MM.1S (cell line): Measurements from ENCODE around the gene MAPK9.

Experiments
- DNase-seq: peaks from one replicate; pipeline ENCODE4 v3.0.0-alpha.2; 2015
- H2AFZ ChIP-seq: fragments of 300-600 bp; sonication (generic); 2 replicates; pipeline ENCODE4 v1.6.0; 2016; ENCODE audit warnings: antibody characterized with exemption, low read length
- H3F3A ChIP-seq: fragments of 300-600 bp; sonication (generic); 2 replicates; pipeline ENCODE4 v1.6.1; 2016; ENCODE audit warnings: mild to moderate bottlenecking, antibody characterized with exemption, low read length, moderate library complexity, mixed read lengths; ENCODE audit not compliant: insufficient read depth
- H3K27ac ChIP-seq: fragments of 300-600 bp; sonication (generic); 2 replicates; pipeline ENCODE4 v1.5.1; 2016; ENCODE audit warnings: mild to moderate bottlenecking, low read length
- H3K27me3 ChIP-seq: fragments of 300-600 bp; sonication (generic); replicated peaks from 2 replicates; pipeline ENCODE4 v1.6.0; 2016; ENCODE audit warnings: low read length; ENCODE audit not compliant: insufficient read depth
- H3K36me3 ChIP-seq: fragments of 300-600 bp; sonication (generic); replicated peaks from 2 replicates; pipeline ENCODE4 v1.6.1; 2016; ENCODE audit warnings: mild to moderate bottlenecking, low read length, mixed read lengths; ENCODE audit not compliant: insufficient read depth
- H3K4me1 ChIP-seq: fragments of 300-600 bp; sonication (generic); 2 replicates; pipeline ENCODE4 v1.6.1; 2016; ENCODE audit warnings: low read length, mixed read lengths
- H3K4me2 ChIP-seq: fragments of 300-600 bp; sonication (generic); 2 replicates; pipeline ENCODE4 v1.6.0; 2016; ENCODE audit warnings: low read depth, low read length
- H3K4me3 ChIP-seq: fragments of 300-600 bp; sonication (generic); 2 replicates; pipeline ENCODE4 v1.5.1; 2016; ENCODE audit warnings: low read length, mixed read lengths
- H3K79me2 ChIP-seq: fragments of 300-600 bp; sonication (generic); 2 replicates; pipeline ENCODE4 v1.6.1; 2016; ENCODE audit warnings: mixed run types, low read length, mixed read lengths
- H3K9ac ChIP-seq: fragments of 300-600 bp; sonication (generic); 2 replicates; pipeline ENCODE4 v1.6.1; 2016; ENCODE audit warnings: low read length, mixed read lengths
- H3K9me2 ChIP-seq: fragments of 300-600 bp; sonication (generic); replicated peaks from 2 replicates; pipeline ENCODE4 v1.6.1; 2016; ENCODE audit warnings: mild to moderate bottlenecking, low read length, mixed read lengths; ENCODE audit not compliant: insufficient read depth
- H3K9me3 ChIP-seq: fragments of 300-600 bp; sonication (generic); replicated peaks from 2 replicates; pipeline ENCODE4 v1.6.1; 2016; ENCODE audit warnings: mild to moderate bottlenecking, low read length, mixed read lengths; ENCODE audit not compliant: insufficient read depth
- H4K20me1 ChIP-seq: fragments of 300-600 bp; sonication (generic); 2 replicates; pipeline ENCODE4 v1.6.1; 2016; ENCODE audit warnings: mild to moderate bottlenecking, low read length, moderate library complexity, mixed read lengths; ENCODE audit not compliant: insufficient read depth
- CTCF ChIP-seq: fragments of 300-600 bp; sonication (generic); IDR thresholded peaks from 2 replicates; pipeline ENCODE4 v1.5.1; 2016; ENCODE audit warnings: antibody characterized with exemption, low read length, mixed read lengths
- EZH2 ChIP-seq: fragments of 300-600 bp; sonication (generic); optimal IDR thresholded peaks from 2 replicates; pipeline ENCODE3; 2017; ENCODE audit warnings: low read depth, mild to moderate bottlenecking, antibody characterized with exemption, low read length, mixed read lengths
- EZH2phosphoT487 ChIP-seq: fragments of 300-600 bp; sonication (generic); IDR thresholded peaks from 2 replicates; pipeline ENCODE4 v1.6.1; 2018; ENCODE audit warnings: antibody characterized with exemption, low read length

MAPK9 gene

GRCh38 chr5:180313677-180314505, 22.0 kb upstream of the MAPK9 start:
- no peaks in the 10 kb centered on the region for H3K4me1 ChIP-seq
- H3K9me3 ChIP-seq = no peaks in the 10 kb centered on the region
- H3K36me3 ChIP-seq = no peaks in the 10 kb centered on the region
- no peak overlapping the region for H3K9ac ChIP-seq
- no peaks in the 10 kb centered on the region for H4K20me1 ChIP-seq
- no peaks in the 10 kb centered on the region for H3F3A ChIP-seq
- TF ChIP-seq CTCF (no peak), EZH2 (no peak), EZH2phosphoT487 (no peak)
- no peak for DNase-seq
- no peak overlapping the region for H3K4me2 ChIP-seq
- H3K4me3 ChIP-seq = no peak overlapping the region
- peaks cover 46% of the 10 kb centered on the region for H3K27me3 ChIP-seq
- no peaks in the 10 kb centered on the region for H3K79me2 ChIP-seq
- H3K9me2 ChIP-seq = no peaks in the 10 kb centered on the region
- H3K27ac ChIP-seq = no peak overlapping the region
- no peak overlapping the region for H2AFZ ChIP-seq

DNA sequence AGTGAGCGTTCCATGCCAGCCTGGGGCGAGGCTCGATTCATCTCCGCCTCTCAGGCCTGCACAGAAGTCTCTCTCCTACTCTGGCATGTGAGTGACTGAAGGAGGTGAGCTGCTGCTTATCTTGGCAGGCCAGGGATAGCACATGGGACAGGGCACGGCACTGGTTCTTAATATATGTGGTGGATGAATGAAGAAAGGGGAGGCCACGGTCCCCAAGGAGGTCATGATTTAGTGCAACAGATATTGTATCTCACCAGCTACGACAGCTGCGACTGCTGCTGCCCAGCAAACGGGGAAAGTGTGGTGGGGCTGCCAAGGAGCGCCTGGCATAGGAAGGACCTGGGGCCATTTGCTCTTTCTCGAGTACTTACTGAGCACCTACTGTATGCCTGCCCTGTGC, 19.3 kb upstream of the MAPK9 start:
- no peak for DNase-seq
- no peak overlapping the region for H3K4me2 ChIP-seq
- no peaks in the 10 kb centered on the region for H3K36me3 ChIP-seq

GRCh38 chr5:180306796-180307195, 14.9 kb upstream of the MAPK9 start:
- no peaks in the 10 kb centered on the region for H3K9me3 ChIP-seq
- H3F3A ChIP-seq = no peaks in the 10 kb centered on the region
- no peak overlapping the region for H3K27ac ChIP-seq
- no peaks in the 10 kb centered on the region for H3K79me2 ChIP-seq
- DNase-seq = no peak
- H2AFZ ChIP-seq = no peak overlapping the region
- H3K4me2 ChIP-seq = no peak overlapping the region
- no peak overlapping the region for H3K4me3 ChIP-seq
- H3K9ac ChIP-seq = no peak overlapping the region
- no peaks in the 10 kb centered on the region for H3K36me3 ChIP-seq
- peaks cover 53% of the 10 kb centered on the region for H3K27me3 ChIP-seq
- TF ChIP-seq CTCF = no peak
- TF ChIP-seq EZH2 = no peak
- no peak for TF ChIP-seq EZH2phosphoT487
- no peaks in the 10 kb centered on the region for H4K20me1 ChIP-seq
- no peaks in the 10 kb centered on the region for H3K4me1 ChIP-seq
- no peaks in the 10 kb centered on the region for H3K9me2 ChIP-seq

More for the DNA sequence above, 19.3 kb upstream of the MAPK9 start:
- Histone ChIP-seq H3K4me1 (no peaks in the 10 kb centered on the region), H3K9me2 (no peaks in the 10 kb centered on the region), H3F3A (no peaks in the 10 kb centered on the region), H3K79me2 (no peaks in the 10 kb centered on the region), H3K4me3 (no peak overlapping the region), H3K9ac (no peak overlapping the region), H3K27ac (no peak overlapping the region), H4K20me1 (no peaks in the 10 kb centered on the region), H3K27me3 (peaks cover 40% of the 10 kb centered on the region), H2AFZ (no peak overlapping the region), H3K9me3 (no peaks in the 10 kb centered on the region)
- no peak for TF ChIP-seq EZH2phosphoT487
- no peak for TF ChIP-seq EZH2
- TF ChIP-seq CTCF = no peak
